Ishikawa (cell line): Measurements from ENCODE around the gene RAPGEF6.

ENCODE experiments used
- CEBPB ChIP-seq: IDR thresholded peaks from 2 replicates; pipeline ENCODE4 v1.6.1; 2012
- EGR1 ChIP-seq: IDR thresholded peaks from 2 replicates; pipeline ENCODE4 v1.6.1; 2012
- EP300 ChIP-seq: IDR thresholded peaks from 2 replicates; pipeline ENCODE4 v1.6.1; 2012; ENCODE audit warnings: borderline replicate concordance
- FOXM1 ChIP-seq: IDR thresholded peaks from 2 replicates; pipeline ENCODE4 v1.6.1; 2012; ENCODE audit warnings: low read depth, borderline replicate concordance
- MAX ChIP-seq: IDR thresholded peaks from 2 replicates; pipeline ENCODE4 v1.6.1; 2012
- REST ChIP-seq: IDR thresholded peaks from 2 replicates; pipeline ENCODE4 v1.6.1; 2012; ENCODE audit warnings: low read depth, mild to moderate bottlenecking
- TCF12 ChIP-seq: IDR thresholded peaks from 2 replicates; pipeline ENCODE4 v1.6.1; 2012; ENCODE audit warnings: low read depth
- TEAD4 ChIP-seq: IDR thresholded peaks from 2 replicates; pipeline ENCODE4 v1.6.1; 2012
- YY1 ChIP-seq: IDR thresholded peaks from 2 replicates; pipeline ENCODE4 v1.6.1; 2012; ENCODE audit warnings: low read depth
- TF ChIP-seq, protein P1 (sequence below): IDR thresholded peaks from 2 replicates; pipeline ENCODE4 v1.6.1; 2012

GRCh38 chr5:131488463-131488862 is 146.6 kb downstream of the RAPGEF6 start:
- TF ChIP-seq CEBPB (no peak), REST (no peak), MAX (no peak), EGR1 (no peak), FOXM1 (no peak), TCF12 (no peak), YY1 (no peak), EP300 (no peak), TEAD4 (no peak)
- TF ChIP-seq, protein P1, sequence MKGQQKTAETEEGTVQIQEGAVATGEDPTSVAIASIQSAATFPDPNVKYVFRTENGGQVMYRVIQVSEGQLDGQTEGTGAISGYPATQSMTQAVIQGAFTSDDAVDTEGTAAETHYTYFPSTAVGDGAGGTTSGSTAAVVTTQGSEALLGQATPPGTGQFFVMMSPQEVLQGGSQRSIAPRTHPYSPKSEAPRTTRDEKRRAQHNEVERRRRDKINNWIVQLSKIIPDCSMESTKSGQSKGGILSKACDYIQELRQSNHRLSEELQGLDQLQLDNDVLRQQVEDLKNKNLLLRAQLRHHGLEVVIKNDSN = no peak
